ENCODE results near the gene ADCY7. TPM values are rescaled to one million over a fixed set of nuclear protein-coding genes. Genes with fewer than 3 reads are reported as not detected.

Gene ADCY7
- total RNA-seq, 1 experiment from 2014 or later, result 4.0 TPM

DNA sequence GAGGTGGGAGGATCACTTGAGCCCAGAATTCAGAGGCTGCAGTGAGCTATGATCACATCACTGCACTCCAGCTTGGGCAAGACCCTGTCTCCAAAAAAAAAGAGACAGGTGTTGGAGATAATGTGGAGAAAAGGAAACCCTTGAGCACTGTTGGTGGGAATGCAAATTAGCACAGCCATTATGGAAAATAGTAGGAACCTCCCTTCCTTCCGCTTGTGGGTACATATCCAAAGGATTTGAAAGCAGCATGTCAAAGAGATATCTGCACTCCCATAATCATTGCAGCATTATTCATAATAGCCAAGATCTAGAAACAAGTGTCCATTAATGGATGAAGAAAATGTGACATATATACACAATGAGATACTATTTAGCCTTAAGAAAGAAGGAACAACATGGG, 9.7 kb upstream of the ADCY7 start:
- Histone ChIP-seq H2AK5ac (ENCODE audit: insufficient read length, low read length) (no peak overlapping the region), H4K20me1 (ENCODE audit: control insufficient read depth, insufficient read depth, insufficient read length) (no peaks in the 10 kb centered on the region), H3K9ac (ENCODE audit: extremely low read depth, insufficient read length, low read length) (no peak overlapping the region), H3K4ac (ENCODE audit: low read depth, low read length) (no peak overlapping the region), H3K18ac (ENCODE audit: insufficient read length, low read depth, low read length) (no peak overlapping the region), H3K27me3 (ENCODE audit: insufficient read depth, low read length) (no peaks in the 10 kb centered on the region), H3K79me1 (ENCODE audit: insufficient read depth, low read depth, low read length, poor library complexity, severe bottlenecking) (no peaks in the 10 kb centered on the region), H4K5ac (ENCODE audit: insufficient read length, low read depth, low read length) (no peak overlapping the region), H2BK120ac (ENCODE audit: low read depth, low read length, poor library complexity, severe bottlenecking) (no peak overlapping the region), H3K56ac (ENCODE audit: insufficient read length, low read depth, low read length) (no peak overlapping the region), H2BK20ac (ENCODE audit: low read depth, low read length, poor library complexity, severe bottlenecking) (no peak overlapping the region), H2AFZ (ENCODE audit: low read length) (no peak overlapping the region), H4K91ac (ENCODE audit: insufficient read length, low read depth, low read length) (no peak overlapping the region), H3K79me2 (ENCODE audit: insufficient read depth, low read length) (no peaks in the 10 kb centered on the region), H3K4me2 (ENCODE audit: insufficient read depth, insufficient read length, low read length) (no peak overlapping the region), H2BK12ac (ENCODE audit: insufficient read length, low read depth, low read length) (no peak overlapping the region), H4K8ac (replicated peaks; ENCODE audit: insufficient read length, low read depth, low read length) (no peak overlapping the region), H2BK5ac (ENCODE audit: insufficient read length, low read length) (no peak overlapping the region), H3T11ph (ENCODE audit: low read length) (no peak overlapping the region), H3K27ac (ENCODE audit: insufficient read length, low read depth, low read length) (no peak overlapping the region), H3K4me1 (ENCODE audit: insufficient read depth, low read length) (no peaks in the 10 kb centered on the region; the same call in 1 of the 2 replicates), H2BK15ac (ENCODE audit: low read depth, low read length) (no peak overlapping the region), H3K23me2 (ENCODE audit: insufficient read length, low read depth, low read length, poor library complexity, severe bottlenecking) (no peaks in the 10 kb centered on the region), H3K9me3 (ENCODE audit: control insufficient read depth, low read depth, low read length) (no peaks in the 10 kb centered on the region), H3K14ac (ENCODE audit: insufficient read depth, low read length) (no peak overlapping the region), H3K23ac (ENCODE audit: insufficient read length, low read depth, low read length) (no peak overlapping the region)
- no peak for DNase-seq
- Mint-ChIP-seq H3K27ac (no peak overlapping the region), H3K4me3 (no peak overlapping the region), H3K9me3 (peaks cover 0 to 2% of the 10 kb centered on the region in 2 experiments; a peak in 1 of 5 replicates), H3K27me3 (ENCODE audit: low read depth) (peaks cover 1% of the 10 kb centered on the region), H3K36me3 (ENCODE audit: insufficient read depth in 1 of 3, low read depth in 3 of 3) (no peaks in the 10 kb centered on the region), H3K4me1 (peaks cover 12 to 21% of the 10 kb centered on the region in 2 experiments)
- no CpG with 5 or more reads among the region's 1 CpG for WGBS (ENCODE audit: extremely low coverage, insufficient read length, low lambda C conversion rate)
- TF ChIP-seq, protein P1, sequence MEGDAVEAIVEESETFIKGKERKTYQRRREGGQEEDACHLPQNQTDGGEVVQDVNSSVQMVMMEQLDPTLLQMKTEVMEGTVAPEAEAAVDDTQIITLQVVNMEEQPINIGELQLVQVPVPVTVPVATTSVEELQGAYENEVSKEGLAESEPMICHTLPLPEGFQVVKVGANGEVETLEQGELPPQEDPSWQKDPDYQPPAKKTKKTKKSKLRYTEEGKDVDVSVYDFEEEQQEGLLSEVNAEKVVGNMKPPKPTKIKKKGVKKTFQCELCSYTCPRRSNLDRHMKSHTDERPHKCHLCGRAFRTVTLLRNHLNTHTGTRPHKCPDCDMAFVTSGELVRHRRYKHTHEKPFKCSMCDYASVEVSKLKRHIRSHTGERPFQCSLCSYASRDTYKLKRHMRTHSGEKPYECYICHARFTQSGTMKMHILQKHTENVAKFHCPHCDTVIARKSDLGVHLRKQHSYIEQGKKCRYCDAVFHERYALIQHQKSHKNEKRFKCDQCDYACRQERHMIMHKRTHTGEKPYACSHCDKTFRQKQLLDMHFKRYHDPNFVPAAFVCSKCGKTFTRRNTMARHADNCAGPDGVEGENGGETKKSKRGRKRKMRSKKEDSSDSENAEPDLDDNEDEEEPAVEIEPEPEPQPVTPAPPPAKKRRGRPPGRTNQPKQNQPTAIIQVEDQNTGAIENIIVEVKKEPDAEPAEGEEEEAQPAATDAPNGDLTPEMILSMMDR (conservative IDR thresholded peaks at IDR 0.05), result no peak

All from H9 (cell line).